T-helper 2 cell (primary cell): Measurements from ENCODE around the gene HS6ST2.
"Not testable (repeated sequence)": the region's sequence is repeated elsewhere in the genome, so short reads cannot be mapped to it uniquely, and the experiment has no call there.

ENCODE experiments used
- DNase-seq, 5 experiments: peaks; one replicate each; pipeline versions ENCODE4 v3.0.0 to v3.0.0-alpha.2; 2012 to 2022
- total RNA-seq, 2 donors: gene quantifications; one replicate each; lab custom pipeline; 2026; lab: John Stamatoyannopoulos, UW

HS6ST2 gene
- total RNA-seq = 0.31 to 1.4 reads per million in 2 donors

DNA sequence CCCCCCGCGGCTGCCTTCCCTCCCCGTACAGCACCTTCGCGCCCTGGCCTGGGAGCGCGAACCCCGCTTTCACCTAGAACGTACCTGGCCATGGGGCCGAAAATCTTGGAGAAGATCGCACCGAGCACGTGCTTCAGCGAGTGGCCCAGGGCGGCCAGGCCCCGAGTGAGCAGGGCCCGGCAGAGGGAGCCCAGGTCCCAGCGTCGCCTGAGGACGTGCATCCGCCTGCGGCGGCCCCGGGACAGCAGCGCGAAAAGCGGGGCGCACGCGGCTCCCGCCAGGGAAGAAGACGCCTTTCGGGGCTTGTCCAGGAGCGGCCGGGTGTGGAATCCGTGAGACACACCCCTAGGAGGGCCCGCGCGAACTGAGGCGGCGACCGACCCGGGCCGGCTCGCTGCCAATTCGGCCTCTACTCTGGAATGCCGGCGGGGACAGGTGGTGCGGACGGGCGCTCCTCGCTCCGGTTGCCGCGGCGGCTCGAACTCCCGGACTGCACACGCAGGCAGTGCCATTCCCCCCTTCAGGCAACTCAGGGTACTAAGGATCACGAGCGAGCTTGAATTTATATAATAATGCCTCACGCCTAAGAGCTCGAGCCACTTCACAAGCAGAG is at the start of gene HS6ST2:
HS6ST2 (minus strand) TSS at position 539 of the 613 bp plus-strand sequence.
- no peak for DNase-seq

DNA sequence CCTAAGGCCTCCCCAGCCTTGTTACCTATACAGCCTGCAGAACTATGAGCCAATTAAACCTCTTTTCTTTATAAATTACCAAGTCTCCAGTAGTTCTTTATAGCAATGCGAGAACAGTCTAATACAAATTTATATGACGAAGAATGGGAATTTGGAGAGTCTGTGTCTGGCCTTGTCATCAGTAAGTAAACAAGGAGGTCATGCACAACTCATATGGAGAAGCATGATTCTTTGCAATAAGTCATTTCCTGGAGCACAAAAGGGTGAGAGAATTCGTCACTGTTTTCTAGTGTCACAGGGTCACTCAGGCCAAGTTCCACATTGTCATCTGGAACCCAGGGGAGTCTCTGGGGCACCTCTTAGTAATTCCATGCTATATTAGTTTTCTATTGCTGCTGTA is 49.0 kb upstream of the HS6ST2 start:
- no peak for DNase-seq

DNA sequence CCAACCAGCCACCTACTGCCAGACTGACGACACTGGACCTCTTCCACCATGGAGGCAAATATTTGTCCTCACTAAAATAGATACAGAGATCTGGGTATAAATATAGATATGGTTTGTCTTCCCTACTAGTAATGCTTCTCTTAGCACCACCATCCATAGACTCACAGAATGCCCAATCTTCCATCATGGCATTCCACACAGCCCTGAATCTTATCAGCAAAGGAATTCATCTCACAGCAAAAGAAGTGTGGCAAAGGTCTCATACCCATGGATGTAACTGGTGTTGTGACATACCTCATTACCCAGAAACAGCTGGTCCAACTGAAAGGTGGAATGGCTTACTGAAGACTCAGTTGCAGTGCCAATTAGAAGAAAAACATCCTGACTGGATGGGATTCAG is 47.2 kb upstream of the HS6ST2 start:
- no peak for DNase-seq

DNA sequence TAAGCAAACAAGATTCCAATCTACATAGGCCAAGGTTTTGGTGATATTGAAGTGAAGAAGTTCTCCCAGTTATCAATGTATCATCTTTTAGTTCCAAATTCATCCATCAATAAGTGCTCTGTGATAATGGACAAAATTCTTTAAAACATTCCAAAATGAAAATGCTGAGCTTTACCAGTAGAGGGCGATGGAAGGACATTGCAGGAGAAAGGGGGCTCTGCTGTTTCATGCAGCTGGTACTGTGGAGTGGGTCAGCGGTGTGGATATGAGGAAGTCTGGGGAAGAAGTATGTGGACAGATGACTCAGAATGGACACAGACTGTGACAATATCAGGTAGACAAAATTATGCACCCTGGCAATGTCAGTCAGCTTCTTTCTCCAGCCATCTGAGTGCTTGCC is 46.6 kb upstream of the HS6ST2 start:
- no peak for DNase-seq

DNA sequence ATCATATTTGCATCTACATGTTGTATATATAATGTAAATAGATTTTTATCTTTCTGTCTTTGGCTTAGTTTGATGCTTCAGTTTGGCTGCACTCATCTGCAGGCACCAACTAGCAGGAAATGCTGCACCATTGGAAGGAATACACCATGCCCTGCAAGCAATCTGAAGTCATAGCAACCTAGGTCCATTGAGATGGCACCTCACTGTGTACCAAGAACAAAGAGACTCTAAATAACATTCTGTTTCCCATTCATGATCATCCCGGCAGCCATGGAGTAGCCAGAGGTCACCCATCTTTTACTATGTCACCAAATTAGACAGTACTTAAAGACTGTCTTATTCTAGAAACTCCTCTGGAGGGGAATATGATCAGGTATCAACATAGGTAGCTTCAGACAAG is 40.8 kb upstream of the HS6ST2 start:
- peak in 1 of 5 experiments; percentile 73 for DNase-seq

DNA sequence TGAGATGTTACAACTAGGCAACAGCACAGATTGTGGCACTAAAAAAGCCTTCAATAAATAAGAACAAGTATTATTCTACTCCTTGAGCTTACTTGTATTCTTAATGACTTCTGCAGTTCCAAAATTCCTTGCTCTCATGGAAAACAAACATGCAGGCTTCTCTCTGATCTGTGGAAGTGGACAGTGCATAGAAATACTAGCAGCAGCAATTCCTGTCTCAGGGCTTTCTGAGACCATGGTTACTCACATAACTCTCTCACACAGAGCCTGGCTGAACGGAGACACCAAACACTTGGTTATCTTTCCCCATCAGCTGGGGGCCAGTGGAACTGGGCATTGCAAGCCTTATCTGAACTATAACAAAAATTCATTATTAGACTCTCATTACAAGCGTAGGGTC is 32.4 kb upstream of the HS6ST2 start:
- no peak for DNase-seq

DNA sequence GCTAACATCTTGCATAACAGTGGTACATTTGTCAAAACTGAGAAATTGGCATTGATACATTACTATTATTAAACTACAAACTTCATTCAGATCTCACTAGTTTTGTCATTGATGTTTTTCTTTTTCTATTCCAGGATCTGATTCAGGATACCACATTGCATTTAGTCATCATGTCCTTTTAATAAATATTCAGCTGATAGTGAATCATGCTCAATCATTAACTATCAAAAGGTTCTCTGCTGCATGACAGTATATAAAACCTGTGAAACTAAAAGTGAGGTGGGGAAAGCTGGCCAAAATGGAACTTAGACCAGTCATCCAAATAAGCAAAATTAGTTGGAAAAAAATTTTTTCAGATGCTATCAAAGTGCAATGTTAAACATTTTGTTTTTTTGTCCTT is 28.1 kb upstream of the HS6ST2 start:
- no peak for DNase-seq

DNA sequence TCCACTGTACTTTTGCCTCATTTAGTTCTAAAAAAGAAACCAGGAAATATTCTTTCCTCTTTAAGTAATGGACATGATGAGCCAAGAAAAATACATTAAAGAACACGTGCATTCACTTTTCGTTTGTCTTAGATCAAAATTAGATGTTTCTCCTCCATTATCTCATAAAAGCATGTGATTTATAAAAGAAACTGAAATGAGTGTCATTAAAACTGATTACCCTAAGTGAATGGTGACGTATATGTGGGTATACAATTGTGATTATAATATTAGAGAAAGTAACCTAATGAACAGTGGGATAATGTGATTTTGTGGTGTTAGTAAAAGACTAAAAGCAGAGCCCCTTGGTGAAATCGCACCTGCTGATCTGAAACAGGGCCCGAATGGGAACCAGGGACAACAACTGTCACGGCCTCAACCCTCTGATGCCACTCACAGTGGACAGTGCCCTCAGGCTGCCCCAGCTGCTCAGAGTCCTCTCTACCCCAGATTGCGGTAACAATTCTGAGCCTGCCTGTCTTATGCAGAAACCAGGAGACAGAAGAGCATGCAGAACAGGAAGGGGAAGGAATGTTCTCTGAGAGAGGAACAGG is 25.7 kb upstream of the HS6ST2 start:
- no peak for DNase-seq

DNA sequence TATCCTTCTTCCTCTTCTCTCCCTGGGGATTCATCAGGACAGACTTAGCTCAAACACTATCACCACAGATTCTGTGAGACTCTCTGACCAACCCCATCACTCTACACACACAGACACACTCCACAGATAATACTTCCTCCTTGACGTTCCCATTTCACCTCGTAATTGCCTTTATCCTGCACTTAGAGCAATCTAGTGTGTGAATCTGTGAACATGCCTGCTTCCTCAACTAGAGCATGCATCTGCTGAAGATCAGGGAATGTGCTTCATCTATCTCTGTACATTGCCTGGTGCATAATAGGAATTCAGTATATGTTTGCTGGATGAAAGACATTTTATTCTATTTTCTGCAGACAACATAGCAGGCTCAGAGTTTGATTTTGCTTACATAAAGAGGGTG is 25.1 kb upstream of the HS6ST2 start:
- no peak for DNase-seq

DNA sequence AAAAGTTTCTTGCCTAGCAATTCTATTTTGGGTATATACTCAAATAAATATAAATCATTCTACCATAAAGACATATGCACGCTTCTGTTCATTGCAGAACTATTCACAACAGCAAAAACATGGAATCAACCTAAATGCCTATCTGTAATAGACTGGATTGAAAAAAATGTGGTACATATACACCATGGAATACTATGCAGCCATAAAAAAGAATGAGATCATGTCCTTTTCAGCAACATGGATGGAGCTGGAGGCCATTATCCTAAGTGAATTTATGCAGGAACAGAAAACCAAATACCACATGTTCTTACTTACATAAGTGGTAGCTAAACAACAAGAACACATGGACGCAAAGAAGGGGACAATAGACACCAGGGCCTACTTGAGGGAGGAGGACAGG is 21.6 kb upstream of the HS6ST2 start:
- DNase-seq = not testable (repeated sequence)

DNA sequence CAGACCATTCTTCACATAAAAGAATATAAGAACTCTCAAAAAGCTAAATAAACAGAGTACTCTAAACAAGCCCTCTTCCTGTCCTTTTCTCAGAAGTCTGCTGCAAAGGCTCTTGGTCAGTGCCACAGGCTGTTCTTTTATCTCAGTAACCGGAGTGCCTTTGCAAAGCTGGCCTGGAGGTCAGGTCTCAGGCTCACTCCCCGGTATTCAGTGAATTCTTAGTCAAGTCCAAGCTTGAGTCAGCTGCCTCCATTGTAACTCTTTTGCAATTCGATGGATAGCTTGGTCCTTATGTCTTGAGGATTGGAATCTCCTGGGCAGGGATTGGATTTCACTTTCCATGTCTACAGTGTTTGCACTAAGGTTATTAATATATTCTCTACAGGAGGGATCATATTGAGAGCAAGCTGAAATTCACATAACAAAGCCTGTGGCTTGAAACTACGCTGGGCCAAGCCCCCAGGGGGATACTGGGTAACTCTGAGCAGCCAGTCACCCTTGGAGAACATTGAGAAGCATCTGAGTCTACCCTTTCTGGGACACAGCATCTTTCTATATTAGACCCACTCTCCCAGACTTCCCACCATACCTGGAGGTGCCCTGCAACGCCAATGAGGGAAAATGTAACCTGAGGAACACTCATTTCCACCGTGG is 10.0 kb upstream of the HS6ST2 start:
- DNase-seq = no peak

DNA sequence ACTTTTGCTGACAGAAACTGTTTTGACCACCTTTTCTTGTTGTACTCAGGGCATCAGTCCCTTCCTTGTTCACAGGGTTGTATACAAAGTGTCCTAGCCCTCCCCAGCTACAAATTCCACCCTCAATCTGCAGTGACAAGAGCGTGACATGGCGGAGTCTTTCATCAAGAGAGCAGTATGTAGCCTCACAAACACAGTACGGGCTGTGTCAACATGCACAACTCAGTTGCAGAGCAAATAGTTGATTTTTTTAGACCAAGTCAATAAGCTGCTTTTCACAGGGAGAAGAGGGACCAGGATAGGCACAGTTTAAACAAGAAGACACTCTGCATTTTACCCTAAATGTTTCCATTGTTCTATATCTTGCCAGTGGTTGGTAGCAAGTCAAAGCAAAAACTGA is 8.6 kb upstream of the HS6ST2 start:
- no peak for DNase-seq

DNA sequence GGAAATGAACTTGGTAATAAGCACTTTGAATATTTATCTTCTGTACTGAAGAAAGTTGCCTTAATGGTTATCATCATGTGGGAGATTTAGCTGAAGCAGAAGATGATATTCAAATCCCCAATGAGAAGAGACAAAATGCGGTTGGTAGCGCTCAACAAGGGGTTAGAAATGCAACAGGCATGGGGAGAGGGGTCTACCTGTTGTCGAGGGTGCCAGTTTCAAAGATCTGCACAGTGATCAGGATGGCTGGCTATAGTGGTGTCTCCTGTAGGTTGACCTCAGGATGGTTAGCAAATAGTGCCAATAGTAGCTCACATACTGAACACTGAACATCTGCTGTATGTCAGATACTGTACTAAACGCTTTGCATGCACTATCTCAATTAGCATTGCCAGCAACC is 7.0 kb upstream of the HS6ST2 start:
- DNase-seq = no peak

DNA sequence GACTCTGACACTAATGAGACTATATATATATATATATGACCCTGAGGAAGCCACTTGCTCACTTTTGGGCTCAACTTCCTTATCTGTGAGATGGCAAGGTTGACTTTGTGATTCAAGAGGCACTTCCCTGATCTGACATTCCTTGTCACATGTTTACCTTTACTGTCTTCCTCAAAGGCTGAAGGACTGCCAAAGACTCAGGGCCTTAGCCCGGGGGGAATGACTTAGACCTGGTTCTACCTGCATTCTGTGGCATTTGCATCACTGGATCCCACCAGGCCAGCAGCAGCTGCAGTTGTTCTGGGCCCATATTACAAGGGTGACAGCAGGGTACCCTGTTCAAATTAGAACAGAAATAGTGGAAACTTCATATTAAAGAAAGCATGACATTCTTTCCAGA is 3.1 kb upstream of the HS6ST2 start:
- DNase-seq = no peak

DNA sequence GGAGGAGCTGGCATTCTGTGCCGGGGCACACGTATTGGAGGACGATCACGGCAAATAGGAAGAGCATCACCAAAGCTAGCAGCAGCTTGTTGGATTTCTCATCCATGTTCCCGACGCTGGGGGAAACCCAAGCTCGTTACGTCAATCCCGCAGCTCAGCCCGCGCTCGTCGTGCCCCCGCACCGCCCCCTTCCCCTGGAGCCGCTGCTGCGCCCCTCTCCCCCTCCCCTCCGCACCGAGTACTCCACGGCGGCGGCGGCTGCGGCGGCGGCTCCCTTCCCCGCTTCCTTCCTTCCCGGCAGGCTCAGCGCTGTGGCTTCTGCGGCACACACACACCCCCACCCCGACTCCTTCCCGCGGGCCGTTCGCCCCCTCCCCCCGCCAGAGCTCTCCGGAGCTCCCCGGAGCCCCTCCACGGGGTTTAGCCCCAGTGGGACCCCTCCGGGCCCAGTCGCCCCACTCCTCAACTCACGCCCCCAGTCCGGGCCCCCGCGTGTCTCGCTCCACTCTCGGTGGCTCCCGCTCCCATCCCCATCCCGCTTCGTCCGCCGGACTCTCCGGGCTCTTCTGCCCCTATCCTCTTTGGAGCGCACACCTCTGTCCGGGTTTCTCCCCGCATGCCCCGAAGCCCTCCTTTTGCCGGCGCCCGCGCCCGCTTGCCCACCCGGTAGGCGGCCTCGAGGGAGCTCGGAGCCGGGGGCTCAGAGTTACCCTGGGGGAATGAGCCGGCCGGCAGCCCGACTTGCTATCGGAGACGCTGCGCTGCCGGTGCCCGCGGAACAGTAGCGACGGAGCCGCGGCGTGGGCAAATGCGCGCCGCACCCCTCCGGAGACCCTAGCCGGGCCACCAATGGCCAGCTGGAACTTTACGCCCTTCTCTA is 978 bp downstream of the HS6ST2 start:
- DNase-seq = peak in 1 of 5 experiments; percentile 11

DNA sequence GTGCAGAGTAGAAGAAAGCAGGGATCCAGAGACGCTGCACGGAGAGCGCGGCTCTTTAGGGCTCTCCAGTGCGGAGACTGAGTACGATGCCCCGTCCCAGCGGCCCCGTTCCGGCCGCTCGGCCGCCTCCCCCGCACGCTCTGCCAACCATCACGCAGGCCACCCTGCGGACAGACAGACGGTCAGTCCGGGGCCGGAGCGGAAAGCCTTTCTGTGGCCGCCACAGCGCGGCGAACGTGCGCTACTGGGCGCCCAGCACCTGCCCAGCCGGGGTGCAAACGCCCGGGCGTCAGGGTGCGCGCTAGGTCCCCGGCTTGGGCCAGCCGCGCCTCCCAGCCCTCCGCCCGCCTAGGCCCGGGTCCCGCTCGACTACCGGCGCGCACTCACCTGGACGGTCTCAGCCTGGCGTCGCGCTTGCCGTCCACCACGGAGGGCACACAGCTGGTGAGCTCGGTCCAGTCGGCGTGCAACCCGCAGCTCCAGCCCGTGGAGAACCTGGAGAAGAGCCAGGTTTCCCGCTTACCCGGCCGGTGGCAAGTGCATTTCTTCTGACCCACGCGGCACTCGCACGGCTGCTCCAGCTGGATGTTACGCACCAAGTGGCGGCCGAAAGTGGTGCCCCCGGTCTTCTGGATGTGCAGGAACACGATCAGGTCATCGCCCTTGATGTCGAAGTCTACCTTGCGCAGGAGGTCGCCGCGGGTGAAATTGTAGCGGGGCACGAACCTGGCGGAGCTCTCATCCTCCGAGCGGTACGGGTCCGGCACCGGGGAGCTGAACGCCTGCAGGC is 1.8 kb downstream of the HS6ST2 start:
- no peak for DNase-seq

DNA sequence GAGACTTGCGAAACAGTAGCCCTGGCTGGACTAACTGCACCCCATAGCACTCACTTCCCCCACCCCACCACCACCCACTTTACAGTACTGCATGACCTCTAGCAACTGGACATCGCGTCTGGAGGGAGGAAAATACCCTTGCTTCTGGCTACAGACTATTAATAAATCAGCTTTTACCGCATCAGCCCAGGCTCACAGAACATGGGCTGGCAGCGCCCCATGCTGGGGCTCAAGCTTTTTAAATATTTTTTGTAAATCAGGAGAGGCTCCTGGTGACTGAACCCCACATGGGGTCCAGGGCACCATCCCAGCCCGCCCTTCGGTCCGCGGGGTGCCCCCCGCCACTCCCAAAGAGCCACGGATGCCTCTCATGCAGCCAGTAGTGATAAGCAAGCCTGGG is 2.7 kb downstream of the HS6ST2 start:
- no peak for DNase-seq

DNA sequence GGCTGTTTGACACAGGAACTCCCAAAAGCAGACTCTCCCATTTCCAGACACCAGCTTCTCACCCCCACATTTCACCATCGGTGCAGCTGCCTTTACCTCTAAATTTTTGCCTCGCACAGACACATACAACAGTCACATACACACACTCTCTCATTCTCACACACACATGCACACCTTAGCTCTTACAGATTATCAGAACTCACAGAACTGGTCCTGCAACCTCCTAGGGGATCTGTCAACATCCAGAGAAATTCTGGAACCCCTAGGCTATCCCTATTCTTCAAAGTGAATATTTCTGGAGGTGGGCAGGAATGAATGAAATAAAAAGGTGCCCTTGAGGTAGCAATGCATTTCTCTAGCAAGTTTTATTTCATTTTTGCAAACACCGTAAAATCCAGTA is 4.1 kb downstream of the HS6ST2 start:
- DNase-seq = no peak

DNA sequence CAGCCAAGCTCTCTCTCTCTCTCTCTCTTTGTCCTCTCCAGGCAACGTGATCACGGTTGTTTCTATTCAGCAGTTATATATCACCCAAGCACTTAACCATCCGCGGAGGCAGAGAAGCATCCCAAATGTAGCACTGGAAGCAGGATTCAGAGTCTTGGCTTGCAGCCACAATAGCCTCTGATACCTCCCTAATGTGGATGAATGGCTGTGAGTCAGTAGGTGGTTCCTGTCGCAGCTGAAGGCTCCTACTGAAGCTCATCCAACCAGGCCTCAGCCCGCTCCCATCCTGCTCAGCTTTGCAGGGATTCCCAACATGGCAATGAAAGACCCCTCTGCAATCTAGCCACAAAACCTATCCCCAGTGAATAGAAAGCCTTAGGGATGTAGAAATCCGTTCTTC is 5.1 kb downstream of the HS6ST2 start:
- DNase-seq = no peak

DNA sequence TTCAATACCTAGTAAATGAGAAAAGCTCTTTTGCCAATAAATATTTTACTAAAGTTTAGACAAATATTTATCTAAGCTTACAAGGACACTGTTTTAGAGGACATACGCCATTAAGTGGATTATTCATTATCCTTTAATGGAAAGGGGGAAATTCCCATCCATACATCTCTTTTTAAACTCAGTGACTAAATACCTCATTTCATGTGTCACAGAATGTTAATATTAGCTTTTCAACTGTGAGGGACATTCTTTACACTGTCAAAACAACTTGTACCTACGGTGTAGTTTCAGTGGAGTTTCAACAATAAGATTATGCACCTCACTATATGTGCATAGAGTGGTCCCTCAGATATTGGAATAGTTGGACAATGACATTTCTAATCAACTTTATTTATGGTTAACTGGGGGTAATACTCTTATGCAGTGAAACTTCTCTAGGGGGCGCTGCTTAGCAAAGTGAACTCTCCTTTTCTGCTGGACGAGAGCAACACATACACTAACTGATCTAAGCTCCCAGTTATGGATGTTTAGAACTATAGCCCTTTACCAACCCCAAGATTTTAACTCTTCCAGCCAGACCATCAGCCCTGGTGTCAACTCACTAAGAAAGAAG is 9.7 kb downstream of the HS6ST2 start:
- DNase-seq = no peak

DNA sequence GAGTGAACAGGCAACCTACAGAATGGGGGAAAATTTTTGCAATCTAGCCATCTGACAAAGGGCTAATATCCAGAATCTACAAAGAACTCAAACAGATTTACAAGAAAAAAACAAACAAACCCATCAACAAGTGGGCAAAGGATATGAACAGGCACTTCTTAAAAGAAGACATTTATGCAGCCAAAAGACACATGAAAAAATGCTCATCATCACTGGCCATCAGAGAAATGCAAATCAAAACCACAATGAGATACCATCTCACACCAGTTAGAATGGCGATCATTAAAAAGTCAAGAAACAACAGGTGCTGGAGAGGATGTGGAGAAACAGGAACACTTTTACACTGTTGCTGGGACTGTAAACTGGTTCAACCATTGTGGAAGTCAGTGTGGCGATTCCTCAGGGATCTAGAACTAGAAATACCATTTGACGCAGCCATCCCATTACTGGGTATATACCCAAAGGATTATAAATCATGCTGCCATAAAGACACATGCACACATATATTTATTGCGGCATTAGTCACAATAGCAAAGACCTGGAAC is 13.3 kb downstream of the HS6ST2 start:
- DNase-seq = not testable (repeated sequence)
